Glomerular endothelial cell (primary cell): ENCODE data around the gene ARL6IP6. TPM values are rescaled to one million over a fixed set of nuclear protein-coding genes. Genes with fewer than 3 reads are reported as not detected.
"Not testable (repeated sequence)": the region's sequence is repeated elsewhere in the genome, so short reads cannot be mapped to it uniquely, and the experiment has no call there.

Source experiments
- DNase-seq: peaks from one replicate; pipeline ENCODE4 v3.0.0-alpha.2; 2011; ENCODE audit warnings: low read depth, low spot score; ENCODE audit errors: extremely low read depth
- total RNA-seq: library from RNA; depleted of rRNA; stranded (reverse); fragments of >200 nt; gene quantifications from 2 replicates; pipeline ENCODE4 v1.2.3, GENCODE V29; 2015

The ARL6IP6 gene
- total RNA-seq, 1 donor from 2014 or later = 26.0 TPM

DNA sequence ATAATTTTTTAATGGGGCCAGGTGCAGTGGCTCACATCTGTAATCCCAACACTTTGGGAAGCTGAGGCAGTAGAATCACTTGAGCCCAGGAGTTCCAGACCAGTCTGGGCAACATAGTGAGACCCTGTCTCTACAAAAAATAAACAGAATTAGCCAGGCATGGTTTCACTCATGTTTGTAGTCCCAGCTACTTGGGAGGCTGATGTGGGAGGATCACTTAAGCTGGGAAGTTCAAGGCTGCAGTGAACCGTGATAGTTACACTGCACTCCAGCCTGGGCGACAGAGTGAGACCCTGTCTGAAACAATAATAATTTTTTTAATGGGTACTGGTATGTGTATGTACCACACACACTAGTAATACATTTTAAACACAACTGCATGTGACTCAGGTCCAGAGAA is 2.4 kb downstream of the ARL6IP6 start:
- DNase-seq = no peak

DNA sequence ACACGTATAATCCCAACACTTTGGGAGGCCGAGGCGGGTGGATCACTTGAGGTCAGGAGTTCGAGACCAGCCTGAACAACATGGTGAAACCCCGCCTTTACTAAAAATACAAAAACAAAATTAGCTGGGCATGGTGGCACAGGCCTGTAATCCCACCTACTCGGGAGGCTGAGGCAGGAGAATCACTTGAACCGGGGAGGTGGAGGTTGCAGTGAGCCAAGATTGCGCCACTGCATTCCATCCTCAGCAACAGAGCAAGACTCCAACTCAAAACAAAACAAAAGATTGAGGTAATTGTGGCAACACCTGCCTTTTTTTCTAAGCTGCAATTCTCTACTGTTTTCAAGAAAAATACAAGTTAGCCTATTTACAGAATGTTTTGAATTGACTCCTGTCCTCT is 4.2 kb downstream of the ARL6IP6 start:
- not testable (repeated sequence) for DNase-seq

DNA sequence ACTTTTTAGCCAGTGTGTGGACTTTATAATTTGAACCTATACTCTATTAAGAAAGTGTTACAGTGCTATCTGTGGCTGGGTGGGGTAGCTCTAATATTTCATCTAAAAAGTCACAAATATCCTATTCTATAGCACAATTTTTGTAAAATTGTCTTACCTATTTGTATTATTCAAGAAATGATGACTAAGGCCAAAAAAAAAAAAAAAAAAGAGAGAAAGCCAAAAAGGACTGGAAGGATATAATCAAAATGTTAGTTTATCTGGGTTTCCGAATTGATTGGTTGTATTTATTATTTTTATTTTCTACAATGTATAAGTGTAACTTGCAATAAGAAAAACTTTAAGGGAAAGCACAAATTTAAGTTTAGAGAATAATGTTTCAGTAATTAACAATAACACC is 5.5 kb downstream of the ARL6IP6 start:
- no peak for DNase-seq

DNA sequence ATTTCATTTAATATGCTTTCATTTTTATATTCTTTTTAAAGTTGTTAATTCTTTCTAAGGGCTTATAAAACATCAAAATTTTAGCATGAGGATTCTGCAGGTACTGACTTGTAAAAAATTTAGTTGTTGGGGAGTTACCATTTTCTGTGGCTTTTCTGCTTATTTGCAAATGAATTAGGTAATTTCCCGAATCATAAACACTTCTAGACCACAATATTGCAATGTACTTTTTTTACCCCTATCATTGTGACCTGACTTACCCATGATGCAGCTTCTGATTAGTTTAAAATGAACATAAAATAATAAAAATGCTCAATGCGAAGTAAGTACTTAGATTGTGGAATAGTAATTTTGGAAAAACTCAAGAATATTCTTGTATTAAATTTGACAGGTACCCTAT is 11.4 kb downstream of the ARL6IP6 start:
- no peak for DNase-seq

DNA sequence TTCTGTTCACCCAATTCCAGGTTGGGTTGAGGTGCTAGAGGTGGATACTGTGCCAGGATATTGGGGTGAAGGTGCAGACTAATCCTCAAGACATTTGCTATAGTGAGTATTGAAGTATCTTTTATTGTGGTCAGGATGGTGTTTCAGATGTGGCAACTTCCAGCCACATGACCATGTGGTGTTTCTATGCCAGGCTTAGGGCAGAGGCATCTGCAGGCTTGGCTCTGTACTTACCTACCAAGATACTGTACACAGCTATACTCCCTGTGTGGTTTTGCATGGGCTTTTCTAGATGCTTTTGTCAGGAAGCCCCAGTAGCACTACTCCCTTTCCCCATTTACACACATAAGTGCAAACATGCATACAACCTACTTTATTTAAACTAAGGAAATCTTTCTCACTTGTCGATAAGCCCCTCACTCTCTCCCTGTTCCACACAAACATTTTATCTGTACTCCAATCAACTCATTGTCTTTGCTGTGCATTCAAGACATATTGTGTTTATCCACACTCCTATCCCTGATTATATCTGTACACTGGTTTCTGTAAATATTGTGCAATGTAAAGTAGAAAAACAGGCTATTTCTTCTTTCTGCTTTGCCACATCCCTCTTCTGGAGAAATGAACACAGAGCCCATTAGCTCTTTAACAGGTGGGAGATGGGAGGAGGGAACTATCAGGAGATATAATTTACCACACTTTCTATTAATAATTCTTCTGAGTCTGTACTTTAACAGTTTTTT is 12.3 kb downstream of the ARL6IP6 start:
- no peak for DNase-seq

DNA sequence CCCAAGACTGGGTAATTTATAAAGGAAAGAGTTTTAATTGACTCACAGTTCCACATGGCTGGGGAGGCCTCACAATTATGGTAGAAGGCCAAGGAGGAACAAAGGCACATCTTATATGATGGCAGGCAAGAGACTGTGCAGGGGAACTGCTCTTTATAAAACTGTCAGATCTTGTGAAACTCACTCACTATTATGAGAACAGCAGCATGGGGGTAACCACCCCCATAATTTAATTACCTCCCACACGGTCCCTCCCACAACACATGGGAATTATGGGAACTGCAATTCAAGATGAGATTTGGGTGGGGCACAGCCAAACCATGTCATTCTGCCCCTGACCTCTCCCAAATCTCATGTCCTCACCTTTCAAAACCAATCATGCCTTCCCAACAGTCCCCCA is 19.1 kb downstream of the ARL6IP6 start:
- not testable (repeated sequence) for DNase-seq

DNA sequence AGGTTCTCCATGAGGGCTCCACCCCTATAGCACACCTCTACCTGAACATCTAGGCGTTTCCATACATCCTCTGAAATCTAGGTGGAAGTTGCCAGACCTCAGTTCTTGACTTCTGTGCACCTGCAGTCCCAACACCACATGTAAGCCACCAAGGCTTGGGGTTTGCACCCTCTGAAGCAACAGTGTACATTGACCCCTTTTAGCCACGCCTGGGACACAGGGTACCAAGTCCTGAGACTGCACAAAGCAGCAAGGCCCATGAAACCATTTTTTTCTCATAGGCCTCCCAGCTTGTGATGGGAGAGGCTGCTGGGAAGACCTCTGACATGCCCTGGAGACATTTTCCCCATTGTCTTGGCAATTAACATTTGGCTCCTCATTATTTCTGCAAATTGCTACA is 20.0 kb downstream of the ARL6IP6 start:
- no peak for DNase-seq

DNA sequence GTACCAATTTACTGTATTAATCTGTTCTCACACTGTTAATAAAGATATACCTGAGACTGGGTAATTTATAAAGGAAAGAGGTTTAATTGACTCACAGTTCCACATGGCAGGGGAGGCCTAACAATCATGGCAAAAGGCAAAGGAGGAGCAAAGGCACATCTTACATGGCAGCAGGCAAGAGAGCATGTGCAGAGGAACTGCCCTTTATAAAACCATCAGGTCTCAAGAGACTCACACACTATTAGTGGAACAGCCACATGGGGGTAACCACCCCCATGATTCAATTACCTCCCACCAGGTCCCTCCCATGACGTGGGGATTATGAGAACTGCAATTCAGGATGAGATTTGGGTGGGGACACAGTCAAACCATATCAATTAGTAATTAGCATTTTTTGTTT is 21.3 kb downstream of the ARL6IP6 start:
- DNase-seq = not testable (repeated sequence)

DNA sequence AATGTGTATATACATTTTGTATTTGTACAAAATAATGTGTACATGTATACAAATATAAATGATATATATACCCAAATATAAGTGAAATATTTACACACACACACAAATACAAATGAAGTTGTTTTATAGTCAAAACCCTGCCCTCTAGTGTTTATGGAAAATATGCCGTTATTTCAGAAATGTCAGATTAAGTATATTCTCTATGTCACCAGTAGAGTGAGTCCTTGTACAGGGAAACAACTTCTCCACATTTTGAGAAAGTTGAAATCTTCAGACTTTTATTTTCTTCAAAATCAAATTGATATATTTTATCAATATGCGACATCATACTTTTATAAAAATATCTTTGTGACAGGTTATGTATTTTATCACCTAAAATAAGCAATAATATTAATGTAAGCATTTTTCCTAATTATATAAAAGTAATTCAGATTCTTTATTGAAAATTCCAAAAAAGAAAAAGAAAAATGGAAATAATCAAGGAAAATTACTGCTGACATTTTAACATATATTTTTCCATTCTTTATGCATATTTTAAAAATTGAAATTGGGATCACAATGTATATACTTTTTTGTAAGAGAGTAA is 22.4 kb downstream of the ARL6IP6 start:
- no peak for DNase-seq

DNA sequence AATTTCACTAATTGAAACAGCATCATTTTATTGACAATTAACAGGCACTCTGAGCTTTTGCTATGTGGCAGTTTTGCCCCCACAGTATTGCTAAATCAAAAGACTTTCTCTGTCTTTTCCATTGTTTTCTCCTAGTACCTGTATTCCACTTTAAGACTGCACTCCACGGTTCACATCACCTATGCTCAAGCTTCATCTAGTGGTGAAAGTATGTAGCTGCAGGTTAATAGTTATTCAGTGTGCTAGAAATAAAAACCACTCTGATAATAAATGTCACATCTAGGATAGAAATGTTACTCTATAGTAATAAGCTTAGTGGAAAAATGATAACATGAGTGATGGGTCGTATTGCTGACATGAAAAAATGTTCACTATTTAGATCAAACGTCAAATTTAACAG is 24.6 kb downstream of the ARL6IP6 start:
- DNase-seq = no peak

DNA sequence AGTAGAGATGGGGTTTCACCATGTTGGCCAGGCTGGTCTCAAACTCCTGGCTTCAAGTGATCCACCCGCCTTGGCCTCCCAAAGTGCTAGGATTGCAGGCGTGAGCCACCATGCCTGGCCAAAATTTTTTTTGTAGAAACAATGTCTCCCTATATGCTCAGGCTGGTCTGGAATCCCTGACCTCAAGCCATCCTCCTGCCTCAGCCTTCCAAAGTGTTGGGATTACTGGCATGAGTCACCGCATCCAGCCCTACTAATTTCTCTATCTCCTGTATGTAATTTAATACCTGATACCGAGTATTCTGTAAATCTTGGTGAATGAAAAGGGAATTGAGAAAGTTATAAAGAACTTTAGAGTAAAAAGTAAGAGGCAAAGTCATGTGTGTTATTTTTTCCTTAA is 29.3 kb downstream of the ARL6IP6 start:
- DNase-seq = not testable (repeated sequence)

DNA sequence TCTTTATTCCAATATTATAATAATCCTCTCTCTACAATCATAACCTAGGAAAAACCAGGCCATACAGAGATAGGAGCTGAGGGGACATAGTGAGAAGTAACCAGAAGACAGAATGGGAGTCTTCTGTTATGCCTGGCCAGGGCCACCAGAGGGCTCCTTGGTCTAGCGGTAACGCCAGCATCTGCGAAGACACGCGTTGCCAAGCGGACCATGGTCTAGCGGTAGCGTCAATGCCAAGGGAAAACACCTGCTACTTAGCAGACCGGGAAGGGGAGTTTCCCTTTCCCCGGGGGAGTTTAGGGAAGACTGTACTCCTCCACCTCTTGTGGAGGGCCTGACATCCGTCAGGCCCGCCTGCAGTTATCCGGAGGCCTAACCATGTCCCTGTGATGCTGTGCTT is 36.6 kb downstream of the ARL6IP6 start:
- DNase-seq = no peak

DNA sequence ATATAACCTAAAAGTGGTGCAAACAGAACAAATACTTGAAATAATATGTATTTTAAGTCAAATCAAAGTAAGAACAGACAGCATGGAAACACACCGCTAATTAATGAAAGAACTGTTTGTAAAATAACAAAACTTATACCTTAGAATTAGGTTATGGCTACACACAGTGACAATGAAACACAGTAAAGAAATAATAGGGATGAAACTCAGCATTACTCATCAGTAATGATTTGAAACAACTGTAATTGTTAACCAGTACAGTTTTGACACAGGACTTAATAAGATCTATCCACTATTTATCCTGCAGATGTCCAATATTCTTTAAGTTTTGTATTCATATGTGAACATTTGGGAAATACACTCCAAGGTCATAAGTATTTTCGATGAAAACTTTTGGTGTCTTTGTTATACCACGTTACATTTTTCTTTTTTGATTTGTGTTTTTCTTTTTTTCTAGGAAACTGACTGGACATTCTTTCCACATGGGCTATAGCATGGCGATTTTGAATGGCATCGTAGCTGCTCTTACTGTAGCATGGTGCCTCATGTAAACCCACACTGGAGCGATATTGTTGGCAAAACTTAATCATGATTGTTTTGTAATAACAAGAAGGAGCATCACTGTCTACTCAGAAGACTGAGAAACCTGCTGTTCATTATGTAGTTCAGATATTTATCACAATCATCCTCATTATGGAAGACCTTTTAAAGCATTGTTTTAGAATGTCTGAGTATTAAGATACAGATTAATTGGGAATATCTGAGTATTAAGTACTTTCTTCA is 41.1 kb downstream of the ARL6IP6 start:
- no peak for DNase-seq

DNA sequence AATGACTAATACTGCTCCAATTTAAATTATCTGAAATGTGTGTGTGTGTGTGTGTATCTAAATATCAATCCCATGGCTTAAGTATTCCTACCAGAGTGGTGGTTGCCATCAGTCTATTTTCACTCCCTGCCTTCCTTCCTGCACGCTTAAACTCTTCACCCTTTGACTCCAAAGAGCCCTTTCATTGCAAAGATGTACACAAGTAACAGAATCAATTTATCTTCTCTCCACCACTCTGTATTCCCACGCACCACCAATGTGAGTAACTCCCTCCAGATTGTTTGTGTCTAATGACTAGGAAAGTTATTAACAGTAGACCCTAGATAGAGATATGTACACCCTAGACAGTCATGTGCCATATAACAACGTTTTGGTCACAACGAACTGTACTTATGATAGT is 42.8 kb downstream of the ARL6IP6 start:
- no peak for DNase-seq

DNA sequence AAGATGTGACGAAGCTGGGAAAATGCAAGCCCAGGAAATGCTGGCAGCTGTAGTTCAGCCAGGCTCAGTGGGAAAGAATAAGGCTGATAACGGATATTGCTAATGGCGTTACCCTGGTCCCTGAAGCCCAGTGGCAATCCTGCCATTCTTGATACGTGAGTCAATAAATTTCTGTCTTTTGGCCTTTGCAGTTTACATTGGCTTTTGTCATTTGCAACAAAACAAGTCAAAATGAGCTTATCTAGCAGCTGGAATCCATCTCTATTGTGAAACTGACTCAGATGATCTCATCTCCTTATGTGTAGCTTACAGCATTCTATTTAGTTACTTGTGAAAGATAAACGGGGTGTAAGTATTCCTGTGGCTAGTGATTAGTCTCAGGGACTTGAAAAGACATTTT is 43.8 kb downstream of the ARL6IP6 start:
- peak; percentile 9 for DNase-seq

DNA sequence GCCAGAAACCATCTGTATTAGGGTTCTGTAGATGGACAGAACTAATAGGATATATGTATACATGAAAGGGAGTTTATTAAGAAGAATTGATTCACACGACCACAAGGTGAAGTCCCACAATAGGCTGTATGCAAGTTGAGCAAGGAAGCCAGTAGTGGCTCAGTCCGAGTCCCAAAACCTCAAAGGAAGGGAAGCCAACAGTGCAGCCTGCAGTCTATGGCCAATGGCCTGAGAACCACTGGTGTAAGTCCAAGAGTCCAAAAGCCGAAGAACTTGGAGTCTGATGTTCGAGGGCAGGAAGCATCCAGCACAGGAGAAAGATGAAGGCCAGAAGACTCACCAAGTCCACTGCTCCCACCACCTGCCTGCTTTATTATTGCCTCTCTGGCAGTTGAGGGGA is 44.8 kb downstream of the ARL6IP6 start:
- not testable (repeated sequence) for DNase-seq

DNA sequence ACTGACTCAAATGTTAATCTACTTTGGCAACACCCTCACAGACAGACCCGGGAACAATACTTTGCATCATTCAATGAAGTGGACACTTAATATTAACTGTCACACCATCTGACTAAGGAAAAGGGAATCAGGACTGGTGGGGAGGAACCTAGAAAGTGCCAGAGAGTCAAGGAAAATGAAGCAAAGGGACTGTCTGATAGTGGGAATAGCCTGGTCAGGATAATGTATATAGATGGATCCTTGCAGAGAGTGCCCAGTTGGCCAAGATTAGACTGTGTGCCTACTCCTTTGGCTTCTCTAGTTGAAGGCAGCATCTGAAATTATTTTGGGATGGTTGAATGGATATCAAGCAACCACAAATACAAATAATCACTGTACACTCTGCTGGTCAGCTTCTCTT is 45.2 kb downstream of the ARL6IP6 start:
- no peak for DNase-seq

DNA sequence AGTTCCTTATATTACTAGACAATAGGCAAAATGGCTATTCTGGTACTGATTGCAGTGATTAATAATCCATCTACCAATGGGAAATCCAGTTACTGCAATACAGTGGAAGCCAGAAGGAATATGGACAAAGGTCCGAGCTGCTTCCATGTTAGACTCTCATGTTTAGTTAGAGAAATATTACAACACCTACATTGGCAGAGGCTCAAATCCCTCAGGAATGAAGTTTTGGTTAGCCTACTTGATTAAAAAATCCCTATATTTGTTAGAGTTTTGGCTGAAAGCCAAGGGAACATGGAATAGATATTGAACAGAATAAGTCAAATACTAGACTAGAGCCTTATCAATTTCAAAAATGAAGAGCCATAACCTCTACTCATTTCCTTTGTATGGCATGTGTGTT is 48.5 kb downstream of the ARL6IP6 start:
- no peak for DNase-seq

DNA sequence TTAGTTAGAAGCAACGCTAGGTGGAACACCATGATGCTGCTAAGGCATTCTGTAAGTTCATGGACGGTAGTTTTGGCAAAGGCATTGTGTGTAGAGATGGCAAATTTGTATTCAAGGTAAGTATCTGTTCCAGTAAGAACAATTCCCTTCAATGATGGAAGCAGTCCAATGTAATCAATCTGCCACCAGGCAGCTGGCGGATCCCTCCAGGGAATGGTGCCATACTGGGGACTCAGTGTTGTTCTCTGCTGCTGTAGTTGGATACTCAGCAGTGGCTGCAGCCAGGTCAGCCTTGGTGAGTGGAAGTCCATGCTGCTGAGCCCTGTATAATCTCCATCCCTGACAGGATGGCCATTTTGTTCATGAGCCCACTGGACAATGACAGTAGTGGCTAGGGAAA is 62.8 kb downstream of the ARL6IP6 start:
- DNase-seq = no peak

DNA sequence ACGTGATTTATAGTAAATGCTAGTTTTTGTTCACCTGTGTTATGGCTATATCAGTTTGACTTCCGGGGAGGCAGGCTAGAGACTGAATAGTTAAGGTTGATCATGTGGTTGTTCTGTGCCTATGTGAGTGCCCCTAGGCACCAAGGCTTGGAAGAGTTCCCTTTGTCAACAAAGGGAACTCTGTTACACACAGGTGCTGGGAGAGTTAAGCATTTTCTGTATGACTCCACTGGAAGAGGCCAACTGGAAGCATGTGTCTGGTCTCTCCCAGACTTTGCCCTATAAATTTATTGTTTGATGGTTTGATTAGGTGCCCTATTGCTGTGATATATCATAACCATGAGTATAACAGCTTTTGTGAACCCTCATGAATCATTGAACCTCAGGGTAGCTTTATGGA is 63.8 kb downstream of the ARL6IP6 start:
- DNase-seq = no peak

DNA sequence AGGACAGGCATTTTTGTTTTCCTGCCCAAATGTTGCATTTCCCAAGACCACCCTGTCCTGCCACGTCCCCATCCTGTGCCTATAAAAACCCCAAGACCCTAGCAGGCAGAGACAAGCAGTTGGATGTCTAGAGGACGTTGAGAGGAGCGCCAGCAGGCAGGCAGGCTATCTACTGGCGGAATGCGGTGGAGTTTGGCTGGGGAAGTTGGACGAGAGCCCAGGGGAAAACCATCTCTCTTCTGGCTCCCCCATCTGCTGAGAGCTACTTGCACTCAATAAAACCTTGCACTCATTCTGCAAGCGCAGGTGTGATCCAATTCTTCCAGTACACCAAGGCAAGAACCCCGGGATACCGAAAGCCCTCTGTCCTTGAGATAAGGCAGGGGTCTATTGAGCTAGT is 72.5 kb downstream of the ARL6IP6 start:
- DNase-seq = no peak

DNA sequence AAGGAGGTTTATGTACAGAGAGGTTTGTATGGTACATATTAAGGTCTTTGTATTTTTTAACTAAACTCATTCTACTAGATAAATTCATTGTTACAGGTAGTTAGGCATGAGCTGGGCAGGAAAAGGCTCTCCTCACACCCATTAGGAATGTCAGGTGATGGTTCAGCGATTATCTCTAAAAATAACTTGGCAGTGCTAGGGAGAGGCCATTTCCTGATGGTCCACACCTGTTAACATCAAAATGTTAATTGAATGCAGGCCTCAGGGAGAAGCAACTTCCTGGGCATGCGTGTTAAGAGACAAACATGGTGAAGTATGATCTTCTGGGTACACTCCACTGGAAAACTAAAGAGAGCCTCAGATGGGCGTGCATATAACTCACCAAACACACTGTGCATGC is 73.6 kb downstream of the ARL6IP6 start:
- DNase-seq = no peak
